HUES64 (cell line): ENCODE data around the gene CELA1.
"Not testable (repeated sequence)": the region's sequence is repeated elsewhere in the genome, so short reads cannot be mapped to it uniquely, and the experiment has no call there.

ENCODE experiments used
- H3K27ac ChIP-seq: 2 replicates; pipeline ENCODE4 v1.7.0; 2013; ENCODE audit warnings: low read depth, low read length, inconsistent platforms
- H3K27me3 ChIP-seq: 2 replicates; pipeline ENCODE4 v1.6.1; 2013; ENCODE audit warnings: mild to moderate bottlenecking, low read length; ENCODE audit not compliant: insufficient read depth
- H3K36me3 ChIP-seq: 2 replicates; pipeline ENCODE4 v1.6.1; 2013; ENCODE audit warnings: mild to moderate bottlenecking, low read length; ENCODE audit not compliant: insufficient read depth
- H3K4me1 ChIP-seq: 2 replicates; pipeline ENCODE4 v1.6.1; 2013; ENCODE audit warnings: mild to moderate bottlenecking, low read length, moderate library complexity; ENCODE audit not compliant: insufficient read depth
- H3K4me3 ChIP-seq: 2 replicates; pipeline ENCODE4 v1.5.1; 2013; ENCODE audit warnings: mild to moderate bottlenecking, low read length, moderate library complexity
- H3K9ac ChIP-seq: 2 replicates; pipeline ENCODE4 v1.6.1; 2013; ENCODE audit warnings: mild to moderate bottlenecking, low read depth, low read length
- H3K9me3 ChIP-seq: 2 replicates; pipeline ENCODE4 v1.6.1; 2013; ENCODE audit warnings: low read depth, low read length; ENCODE audit not compliant: insufficient read depth
- WGBS: fragments of 150-250, 120-280 bp; methylation state at CpG from one replicate; pipeline ENCODE4 v1.1.7; 2013; ENCODE audit warnings: missing lambda C conversion rate; 5-methylcytosine and 5-hydroxymethylcytosine counted together

The CELA1 gene

DNA sequence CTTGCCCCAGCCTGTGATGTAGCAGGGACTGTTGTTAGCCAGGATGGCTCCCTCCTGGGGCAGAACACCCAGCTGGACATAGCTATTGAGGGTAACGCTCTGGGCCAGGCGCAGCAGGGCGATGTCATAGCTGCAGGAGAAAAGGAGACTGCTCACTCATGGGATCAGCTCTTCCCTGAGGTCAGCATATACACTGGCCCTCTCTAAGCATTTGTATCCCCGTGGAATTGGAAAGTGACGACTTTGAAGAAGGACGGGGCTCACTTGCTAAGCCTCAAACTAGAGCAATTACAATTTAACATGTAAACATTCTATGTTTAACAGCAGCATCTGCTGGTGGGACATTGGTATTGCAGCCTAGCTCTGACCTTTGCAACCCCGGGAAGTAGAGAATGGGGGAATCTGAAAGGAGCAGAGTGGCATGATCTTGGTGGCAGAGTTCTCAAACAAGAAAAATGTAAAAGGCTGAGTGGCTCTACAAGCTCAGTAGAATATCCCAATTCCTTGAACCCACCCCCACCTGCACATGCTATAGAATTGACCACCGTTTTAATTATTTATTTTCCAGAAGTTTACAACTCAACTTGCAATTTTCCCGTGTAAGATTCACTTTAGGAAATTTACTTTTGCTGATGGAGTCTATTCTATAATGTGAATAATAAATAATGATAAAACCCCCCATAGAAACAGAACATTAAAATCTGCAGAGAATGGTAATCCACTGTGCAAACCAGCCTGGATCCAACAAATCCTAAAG, 5.0 kb downstream of the CELA1 start:
- Histone ChIP-seq H3K9me3 (no peaks in the 10 kb centered on the region), H3K4me1 (no peaks in the 10 kb centered on the region), H3K9ac (no peak overlapping the region), H3K27ac (no peak overlapping the region), H3K36me3 (no peaks in the 10 kb centered on the region), H3K4me3 (peak overlapping the region; percentile 22), H3K27me3 (no peaks in the 10 kb centered on the region)
- 39% methylated on average over 8 of the region's 9 CpGs for WGBS

DNA sequence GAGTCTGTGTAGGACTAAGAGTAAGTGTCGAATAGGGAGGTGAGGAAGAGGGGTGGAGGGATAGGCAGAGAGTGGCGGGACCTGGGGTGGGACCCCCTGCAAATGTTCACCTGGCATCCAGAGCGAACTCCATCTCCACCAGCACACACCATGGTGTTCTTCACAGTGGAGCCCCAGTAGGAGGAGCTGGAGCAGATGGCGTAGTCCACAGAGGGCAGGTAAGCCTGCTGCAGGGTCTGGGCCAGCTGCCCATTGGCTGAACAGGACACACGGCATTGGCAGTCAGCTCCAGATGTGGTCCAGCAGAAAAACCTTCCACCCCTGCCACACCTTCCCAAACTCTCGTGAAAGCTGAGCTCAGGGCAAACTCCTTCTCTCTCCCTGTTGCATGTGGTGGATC, 6.7 kb downstream of the CELA1 start:
- H3K4me3 ChIP-seq: no peak overlapping the region
- no peak overlapping the region for H3K27ac ChIP-seq
- H3K4me1 ChIP-seq: no peaks in the 10 kb centered on the region
- 85% methylated on average over 6 of the region's 6 CpGs for WGBS
- H3K9ac ChIP-seq: no peak overlapping the region
- no peaks in the 10 kb centered on the region for H3K36me3 ChIP-seq
- H3K9me3 ChIP-seq: no peaks in the 10 kb centered on the region
- H3K27me3 ChIP-seq: no peaks in the 10 kb centered on the region

DNA sequence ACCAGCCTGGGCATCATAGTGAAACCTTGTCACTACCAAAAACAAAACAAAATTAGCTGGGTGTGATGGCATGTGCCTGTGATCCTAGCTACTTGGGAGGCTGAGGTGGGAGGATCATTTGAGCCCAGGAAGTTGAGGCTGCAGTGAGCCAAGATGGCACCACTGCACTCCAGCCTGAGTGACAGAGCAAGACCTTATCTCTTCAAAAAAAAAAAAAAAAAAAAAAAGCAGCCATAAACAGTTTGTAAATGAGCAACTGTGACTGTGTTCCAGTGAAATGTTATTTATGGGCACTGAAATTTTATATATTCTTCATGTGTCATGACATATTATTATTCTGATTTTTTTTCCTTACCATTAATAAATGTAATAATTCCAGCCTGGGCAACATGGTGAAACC, 9.1 kb downstream of the CELA1 start:
- H3K27ac ChIP-seq, H3K27me3 ChIP-seq, H3K9me3 ChIP-seq, H3K9ac ChIP-seq, H3K4me1 ChIP-seq, H3K4me3 ChIP-seq, H3K36me3 ChIP-seq: not testable (repeated sequence)

DNA sequence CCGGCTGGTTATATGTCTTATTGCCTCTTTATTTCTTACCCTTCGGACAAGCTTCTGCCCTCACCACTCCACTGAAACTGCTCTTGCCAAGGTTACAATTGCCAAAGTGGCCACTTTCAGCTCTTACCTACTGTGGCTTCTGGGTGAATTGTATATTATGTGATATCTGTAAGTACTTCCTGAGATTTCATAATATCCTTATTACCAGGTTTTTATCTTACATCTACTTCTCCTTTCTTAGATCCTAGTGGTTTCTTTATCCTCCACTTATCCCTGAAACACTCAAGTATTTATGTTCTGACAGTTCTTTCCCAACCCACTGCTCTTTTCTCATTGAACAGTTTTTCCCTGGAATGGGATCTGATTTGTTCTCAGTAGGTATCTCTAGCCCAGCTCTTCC, 10.5 kb downstream of the CELA1 start:
- H3K9me3 ChIP-seq: no peaks in the 10 kb centered on the region
- H3K27ac ChIP-seq: no peak overlapping the region
- no peaks in the 10 kb centered on the region for H3K27me3 ChIP-seq
- 97% methylated on average over 2 of the region's 2 CpGs for WGBS
- H3K9ac ChIP-seq: no peak overlapping the region
- no peaks in the 10 kb centered on the region for H3K36me3 ChIP-seq
- H3K4me1 ChIP-seq: no peaks in the 10 kb centered on the region
- no peak overlapping the region for H3K4me3 ChIP-seq

DNA sequence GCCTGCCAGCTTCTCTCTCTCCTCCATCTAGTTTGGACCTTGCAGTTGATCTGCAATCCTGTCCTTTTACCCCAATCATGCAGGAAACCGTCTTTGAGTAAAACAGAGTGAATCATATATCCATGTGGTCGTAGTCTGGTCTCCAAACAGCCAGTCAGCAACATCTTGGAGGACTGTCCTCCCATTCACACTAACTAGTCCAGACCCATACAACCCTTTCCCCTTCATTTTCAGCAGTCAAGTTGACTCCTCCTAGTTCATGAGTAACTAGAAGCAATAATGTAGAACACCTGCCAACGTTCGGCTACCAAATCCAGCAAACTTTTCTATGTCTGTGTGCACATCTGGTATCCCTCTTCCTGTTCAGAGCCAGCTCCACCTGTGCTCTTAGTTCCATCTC, 11.7 kb downstream of the CELA1 start:
- 94% methylated on average over 4 of the region's 4 CpGs for WGBS
- H3K9me3 ChIP-seq: no peaks in the 10 kb centered on the region
- H3K4me1 ChIP-seq: no peaks in the 10 kb centered on the region
- no peaks in the 10 kb centered on the region for H3K27me3 ChIP-seq
- no peak overlapping the region for H3K4me3 ChIP-seq
- no peaks in the 10 kb centered on the region for H3K36me3 ChIP-seq
- no peak overlapping the region for H3K27ac ChIP-seq
- no peak overlapping the region for H3K9ac ChIP-seq

DNA sequence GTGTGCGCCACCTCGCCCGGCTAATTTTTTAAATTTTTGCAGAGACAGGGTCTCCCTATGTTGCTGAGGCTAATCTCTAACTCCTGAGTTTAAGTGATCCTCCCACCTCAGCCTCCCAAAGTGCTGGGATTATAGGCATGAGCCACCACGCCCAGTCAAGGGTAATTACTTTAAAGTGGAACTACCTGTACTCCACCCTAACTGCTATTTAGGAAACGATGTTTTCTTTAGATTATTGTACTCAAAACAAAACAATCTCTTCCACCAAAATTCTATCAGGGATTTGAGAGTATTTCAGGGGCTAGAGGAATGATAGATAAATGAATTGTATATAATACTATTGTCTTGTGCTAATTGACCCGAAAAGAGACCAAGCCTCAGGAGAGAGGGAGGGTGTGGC, 12.9 kb downstream of the CELA1 start:
- no peaks in the 10 kb centered on the region for H3K36me3 ChIP-seq
- no peaks in the 10 kb centered on the region for H3K4me1 ChIP-seq
- no peak overlapping the region for H3K9ac ChIP-seq
- H3K27ac ChIP-seq: no peak overlapping the region
- H3K9me3 ChIP-seq: no peaks in the 10 kb centered on the region
- H3K27me3 ChIP-seq: no peaks in the 10 kb centered on the region
- 76% methylated on average over 5 of the region's 6 CpGs for WGBS
- H3K4me3 ChIP-seq: no peak overlapping the region

DNA sequence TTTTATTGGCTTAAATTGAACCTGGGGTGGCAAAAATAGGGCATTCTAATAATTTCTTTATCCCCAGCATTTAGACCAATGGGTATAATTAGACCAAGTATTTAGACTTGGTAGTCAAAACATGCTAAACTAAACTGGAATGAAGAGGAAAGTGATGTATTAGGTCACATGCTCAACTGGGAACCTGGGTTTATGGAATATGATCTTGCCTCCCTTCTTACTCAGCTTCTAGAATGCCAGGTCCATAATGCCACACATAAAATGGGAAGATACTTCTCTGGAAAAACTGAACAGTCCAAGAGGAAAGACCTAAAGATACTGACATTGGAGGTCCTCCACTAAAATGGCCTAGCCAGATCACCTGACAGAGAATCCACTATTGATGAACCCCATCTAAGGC, 16.3 kb downstream of the CELA1 start:
- no peak overlapping the region for H3K27ac ChIP-seq

DNA sequence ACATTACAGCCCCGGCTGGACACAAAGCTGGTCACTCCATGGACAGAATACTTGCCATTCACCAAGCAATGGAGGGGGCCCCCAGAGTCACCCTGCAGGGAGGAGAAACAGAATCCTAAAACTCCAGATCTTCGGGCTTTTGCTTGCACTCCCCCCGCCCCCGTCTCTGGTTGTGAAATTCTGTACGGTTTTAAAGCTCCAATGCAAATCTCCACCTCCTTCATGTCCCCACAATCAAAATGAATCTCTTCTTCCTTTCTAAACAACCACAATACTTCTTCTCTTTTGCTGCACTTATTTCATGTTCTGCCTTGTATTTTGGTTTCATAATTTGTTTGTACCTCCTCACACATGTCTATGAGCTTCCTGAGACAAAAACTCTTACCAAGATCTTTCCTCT, 16.7 kb downstream of the CELA1 start:
- H3K9ac ChIP-seq: no peak overlapping the region
- H3K4me1 ChIP-seq: no peaks in the 10 kb centered on the region; the same call in 1 of the 2 replicates
- no peaks in the 10 kb centered on the region for H3K27me3 ChIP-seq
- H3K27ac ChIP-seq: no peak overlapping the region
- no peaks in the 10 kb centered on the region for H3K9me3 ChIP-seq
- 93% methylated on average over 5 of the region's 5 CpGs for WGBS
- H3K36me3 ChIP-seq: no peaks in the 10 kb centered on the region
- H3K4me3 ChIP-seq: no peak overlapping the region

More for the DNA sequence above, 16.3 kb downstream of the CELA1 start:
- Histone ChIP-seq H3K4me3 (no peak overlapping the region), H3K9ac (no peak overlapping the region), H3K27me3 (no peaks in the 10 kb centered on the region), H3K9me3 (no peaks in the 10 kb centered on the region), H3K36me3 (no peaks in the 10 kb centered on the region), H3K4me1 (no peaks in the 10 kb centered on the region; the same call in 1 of the 2 replicates)

DNA sequence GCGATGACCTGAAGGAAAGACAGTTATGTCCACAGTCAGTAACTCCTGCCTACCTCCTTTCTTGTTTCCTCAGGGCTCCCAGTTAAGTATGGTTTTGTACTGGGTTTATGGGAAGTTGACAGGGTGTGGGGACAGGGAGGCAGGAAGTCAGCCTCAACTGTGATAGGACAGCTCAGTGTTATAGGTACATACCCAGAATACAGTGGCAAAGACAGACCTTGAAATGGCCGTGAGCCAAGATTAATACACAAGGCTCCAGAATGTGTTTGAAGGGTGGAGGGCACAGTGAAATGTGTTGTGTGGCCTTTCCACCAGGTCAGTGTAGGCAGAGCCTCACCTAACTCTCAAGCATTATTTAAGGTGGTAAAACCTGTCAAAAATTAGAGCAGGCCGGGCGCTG, 17.9 kb downstream of the CELA1 start:
- Histone ChIP-seq H3K9me3 (no peaks in the 10 kb centered on the region), H3K36me3 (no peaks in the 10 kb centered on the region), H3K4me3 (no peak overlapping the region), H3K27ac (no peak overlapping the region), H3K4me1 (no peaks in the 10 kb centered on the region; the same call in 1 of the 2 replicates), H3K9ac (no peak overlapping the region), H3K27me3 (no peaks in the 10 kb centered on the region)
- WGBS: 91% methylated on average over 4 of the region's 4 CpGs

DNA sequence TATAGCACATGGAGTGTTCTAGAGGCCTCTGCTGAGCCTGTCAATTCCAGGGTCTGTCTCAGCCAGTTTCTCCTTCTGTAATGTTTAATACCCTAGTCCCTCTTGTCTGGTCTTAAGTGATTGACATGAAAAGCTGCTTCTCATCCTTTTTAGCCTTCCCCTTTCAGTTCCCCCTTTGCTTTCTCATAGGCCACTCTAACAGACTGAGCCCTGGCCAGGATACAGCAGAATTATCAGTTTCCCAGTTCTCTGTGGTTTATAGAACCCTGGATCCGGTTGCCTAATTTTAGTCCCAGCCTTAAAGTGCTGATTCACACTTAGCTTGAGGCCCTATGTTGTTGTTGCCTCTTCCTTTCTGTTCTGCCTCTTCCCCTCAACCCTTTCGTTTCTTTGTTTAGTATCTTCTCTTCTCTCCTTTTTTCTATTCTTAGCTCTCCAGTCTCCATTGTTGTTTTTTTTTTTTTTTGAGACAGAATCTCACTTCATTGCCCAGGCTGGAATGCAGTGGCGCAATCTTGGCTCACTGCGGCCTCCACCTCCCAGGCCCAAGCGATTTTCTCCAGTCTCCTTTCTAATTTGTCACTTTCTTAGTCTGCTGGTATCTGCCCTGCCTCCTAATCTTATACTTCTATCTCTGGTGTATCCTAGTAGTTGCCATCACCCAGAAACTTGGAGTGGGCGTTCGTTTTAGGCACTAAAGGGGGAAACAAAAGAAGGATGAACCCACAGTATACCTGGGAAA, 19.6 kb downstream of the CELA1 start:
- WGBS: 85% methylated on average over 7 of the region's 7 CpGs
- Histone ChIP-seq H3K27me3 (no peaks in the 10 kb centered on the region), H3K9me3 (no peaks in the 10 kb centered on the region), H3K4me3 (no peak overlapping the region), H3K4me1 (peaks cover 9% of the 10 kb centered on the region), H3K27ac (no peak overlapping the region), H3K9ac (no peak overlapping the region), H3K36me3 (no peaks in the 10 kb centered on the region)

DNA sequence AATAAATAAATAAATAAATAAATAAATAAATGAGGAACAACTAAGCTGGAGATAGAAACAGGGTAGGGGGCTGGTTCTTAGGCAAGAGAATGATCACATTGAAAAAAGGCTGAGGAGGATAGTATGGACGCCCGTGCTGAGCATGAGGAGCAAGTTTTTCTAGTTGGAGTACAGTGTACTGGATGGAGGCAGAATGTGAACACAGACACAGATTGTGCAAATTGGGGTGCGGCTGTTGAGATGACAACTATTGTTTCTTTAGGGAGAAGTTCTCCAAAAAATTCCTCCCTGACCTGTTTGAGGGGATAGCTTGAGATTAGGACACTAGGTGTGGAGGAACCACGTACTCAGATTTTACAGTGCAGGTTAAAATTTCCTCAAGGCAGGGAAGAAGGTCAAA, 21.5 kb downstream of the CELA1 start:
- Histone ChIP-seq H3K9me3 (no peaks in the 10 kb centered on the region), H3K36me3 (no peaks in the 10 kb centered on the region), H3K9ac (no peak overlapping the region), H3K4me3 (no peak overlapping the region), H3K4me1 (peaks cover 27% of the 10 kb centered on the region), H3K27ac (no peak overlapping the region), H3K27me3 (no peaks in the 10 kb centered on the region)
- 92% methylated on average over 4 of the region's 4 CpGs for WGBS
